CD4-positive, alpha-beta T cell treated with Interleukin-15 for 1 hour (primary cell): Measurements from ENCODE around the gene PDCD11.

Experiments
- DNase-seq: peaks from one replicate; pipeline ENCODE4 v3.0.0-alpha.2; 2020

PDCD11 gene

DNA sequence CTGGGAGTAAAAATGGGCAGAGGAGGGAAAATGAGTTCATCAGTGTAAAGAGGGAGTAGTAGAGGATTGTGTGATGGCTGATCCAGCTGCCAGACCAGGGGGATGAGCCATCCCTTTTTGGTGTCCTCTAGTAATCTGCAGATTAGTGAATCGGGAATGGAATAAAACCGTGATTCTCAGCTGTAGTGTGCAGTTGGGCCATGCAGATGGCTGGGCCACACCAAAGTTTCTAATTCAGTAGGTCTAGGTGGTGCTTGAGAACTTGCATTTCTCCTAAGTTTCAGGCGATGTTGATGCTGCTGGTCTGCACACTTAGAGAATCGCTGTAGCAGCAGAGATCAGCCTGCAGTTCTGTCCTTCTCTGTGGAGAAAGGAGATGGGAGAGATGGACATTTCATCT is 22.7 kb downstream of the PDCD11 start:
- DNase-seq = no peak

DNA sequence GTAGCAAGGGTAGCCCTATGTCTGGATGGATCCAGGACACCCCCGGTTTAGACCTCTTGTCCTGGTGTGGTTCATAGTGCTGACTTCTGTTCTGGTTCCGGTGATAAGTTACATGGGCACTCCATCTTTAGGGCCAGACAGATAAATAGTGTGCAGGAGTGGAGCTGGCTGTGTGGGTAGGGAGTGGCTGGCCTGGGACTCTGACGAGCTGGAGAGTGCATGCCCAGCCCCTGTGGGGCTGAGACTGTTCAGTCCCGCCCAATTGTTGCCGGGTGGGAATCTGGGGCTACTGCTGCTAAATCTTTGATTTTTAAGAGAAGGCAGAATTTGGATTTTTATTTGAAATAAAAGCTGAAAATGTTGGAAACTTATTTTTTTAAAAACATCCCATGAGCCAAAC is 27.3 kb downstream of the PDCD11 start:
- DNase-seq = no peak

DNA sequence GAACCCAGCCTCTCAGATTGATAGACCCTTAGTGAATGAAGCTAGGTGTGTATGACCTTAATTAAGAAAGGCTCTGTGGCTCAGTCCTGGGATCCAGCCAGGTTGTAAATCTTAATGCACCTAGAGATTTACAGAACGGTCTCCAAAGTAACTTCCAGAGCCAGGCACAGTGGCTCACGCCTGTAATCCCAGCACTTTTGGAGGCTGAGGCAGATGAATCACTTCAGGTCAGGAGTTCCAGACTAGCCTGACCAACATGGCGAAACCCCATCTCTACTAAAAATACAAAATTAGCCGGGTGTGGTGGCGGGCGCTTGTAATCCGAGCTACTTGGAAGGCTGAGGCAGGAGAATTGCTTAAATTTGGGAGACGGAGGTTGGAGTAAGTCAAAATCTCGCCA is 31.4 kb downstream of the PDCD11 start:
- no peak for DNase-seq

DNA sequence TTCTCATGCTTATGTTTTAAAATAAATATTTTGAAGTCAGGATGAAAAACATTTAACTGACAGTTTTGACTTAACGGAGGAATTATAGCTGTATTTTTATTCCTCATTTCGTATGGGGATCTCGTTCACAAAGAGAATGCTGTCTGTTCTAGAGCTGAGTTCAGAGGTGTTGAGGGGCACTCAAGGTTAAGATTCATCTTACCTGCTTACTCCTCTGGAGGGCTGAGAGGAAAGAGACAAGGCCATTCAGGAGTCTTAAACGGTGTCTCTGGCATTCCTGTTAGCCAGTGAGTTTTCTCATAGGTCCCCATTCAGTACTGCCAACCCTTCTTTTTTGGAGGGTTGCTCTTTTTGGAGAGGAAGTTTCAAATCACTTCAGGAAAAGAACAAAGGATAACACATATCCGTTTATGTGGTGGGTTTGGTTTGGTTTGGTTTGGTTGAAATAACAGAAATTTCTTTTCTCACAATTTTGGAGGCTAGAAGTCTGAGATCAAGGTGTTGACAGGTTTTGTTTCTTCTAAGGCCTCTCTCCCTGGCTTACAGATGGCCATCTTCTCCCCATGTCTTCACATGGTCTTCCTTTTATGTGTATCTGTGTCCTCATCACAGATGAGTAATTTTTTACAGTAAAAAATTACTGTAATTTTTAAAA is 32.7 kb downstream of the PDCD11 start:
- no peak for DNase-seq

DNA sequence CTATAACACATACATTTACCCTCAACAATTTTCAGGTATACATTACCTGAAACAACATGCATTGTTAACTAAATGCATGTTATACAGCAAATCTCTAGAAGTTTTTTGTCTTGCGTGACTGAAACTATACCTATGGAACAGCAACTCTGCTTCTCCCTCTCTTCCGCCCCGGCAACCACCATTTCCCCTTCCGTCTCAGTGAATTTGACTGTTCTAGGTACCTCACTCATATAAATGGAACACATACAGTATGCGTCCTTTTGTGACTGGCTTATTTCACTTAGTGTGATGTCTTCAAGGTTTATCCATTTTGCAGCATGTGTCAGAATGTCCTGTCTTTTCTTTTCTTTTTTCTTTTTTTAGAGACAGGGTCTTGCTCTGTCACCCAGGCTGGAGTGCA is 33.2 kb downstream of the PDCD11 start:
- DNase-seq = no peak

DNA sequence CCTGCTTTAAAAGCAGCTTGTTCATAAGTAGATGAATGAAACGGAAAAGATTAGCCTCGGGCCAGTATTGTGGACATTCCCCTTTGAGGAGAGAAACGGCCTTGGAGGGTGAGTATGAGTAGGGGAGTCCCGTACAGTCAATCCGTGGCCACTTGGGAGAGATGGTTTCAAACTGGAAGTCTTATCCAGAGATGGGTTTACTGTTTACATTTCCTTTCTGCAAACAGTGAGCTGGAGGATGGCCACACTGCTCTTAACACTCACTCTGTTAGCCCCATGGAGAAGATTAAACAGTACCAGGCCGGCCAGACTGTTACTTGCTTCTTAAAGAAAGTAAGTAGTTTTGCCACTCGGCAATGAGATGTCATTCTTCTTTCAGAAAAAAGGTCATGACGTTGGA is 35.5 kb downstream of the PDCD11 start:
- DNase-seq = no peak

DNA sequence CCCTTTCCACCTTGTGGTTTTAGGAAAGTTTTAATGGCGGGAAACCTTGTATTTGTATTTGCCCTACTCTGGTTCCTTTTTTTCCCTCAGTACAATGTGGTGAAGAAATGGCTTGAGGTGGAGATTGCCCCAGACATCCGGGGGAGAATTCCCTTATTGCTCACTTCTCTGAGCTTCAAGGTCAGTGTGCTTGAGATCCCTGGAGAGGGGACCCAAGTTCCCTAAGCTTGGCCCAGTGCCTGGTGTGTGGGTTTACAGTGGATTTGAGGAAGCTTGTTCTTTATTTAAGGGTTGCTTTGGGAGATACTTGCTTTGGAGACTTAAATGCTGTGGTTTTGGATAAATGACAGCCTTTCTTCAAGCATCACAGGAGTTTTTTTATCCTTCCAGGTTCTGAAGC is 37.4 kb downstream of the PDCD11 start:
- no peak for DNase-seq

DNA sequence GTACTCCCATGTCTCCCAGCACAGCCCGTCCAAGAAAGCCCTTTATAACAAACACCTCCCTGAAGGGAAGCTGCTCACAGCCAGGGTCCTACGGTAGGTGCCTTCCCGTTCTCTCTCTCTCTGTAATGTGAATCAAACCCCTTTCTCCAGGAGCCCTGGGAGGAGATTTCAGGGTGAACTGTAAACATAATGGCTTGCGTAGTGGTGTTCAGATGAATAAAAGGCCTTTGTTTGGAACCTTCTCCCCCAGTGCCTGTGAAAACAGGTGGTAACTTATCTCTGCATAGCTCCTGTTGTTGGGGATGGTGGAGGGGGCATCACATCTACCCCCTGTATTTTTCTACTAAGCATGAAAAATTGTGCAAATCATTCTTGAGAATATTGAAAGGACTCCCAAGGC is 43.4 kb downstream of the PDCD11 start:
- no peak for DNase-seq

DNA sequence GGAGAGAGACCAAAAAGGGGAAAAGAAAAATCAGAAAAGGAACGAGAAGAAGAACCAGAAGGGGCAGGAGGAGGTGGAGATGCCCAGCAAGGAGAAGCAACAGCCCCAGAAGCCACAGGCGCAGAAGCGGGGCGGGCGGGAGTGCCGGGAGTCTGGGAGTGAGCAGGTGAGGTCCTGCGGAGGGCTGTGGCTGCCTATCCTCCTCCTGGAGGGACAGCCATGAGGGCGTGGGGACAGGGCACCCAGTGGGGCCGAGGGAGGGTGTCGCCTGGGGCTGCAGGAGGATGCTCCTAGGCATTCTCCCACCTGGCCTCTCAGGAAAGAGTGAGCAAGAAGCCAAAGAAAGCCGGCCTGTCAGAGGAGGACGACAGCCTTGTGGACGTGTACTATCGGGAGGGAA is 44.0 kb downstream of the PDCD11 start:
- no peak for DNase-seq

DNA sequence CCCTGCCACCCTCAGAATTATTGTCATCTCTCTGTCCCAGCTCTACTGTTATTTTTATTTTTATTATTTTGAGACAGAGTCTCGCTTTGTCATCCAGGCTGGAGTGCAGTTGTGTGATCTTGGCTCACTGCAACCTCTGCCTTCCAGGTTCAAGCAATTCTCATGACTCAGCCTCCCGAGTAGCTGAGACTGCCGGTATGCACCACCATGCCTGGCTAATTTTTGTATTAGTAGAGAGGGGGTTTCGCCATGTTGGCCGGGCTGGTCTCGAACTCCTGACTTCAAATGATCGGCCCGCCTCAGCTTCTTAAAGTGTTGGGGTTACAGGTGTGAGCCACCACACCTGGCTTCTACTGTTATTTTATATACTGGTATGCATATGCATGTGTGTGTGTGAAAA is 44.8 kb downstream of the PDCD11 start:
- DNase-seq = no peak

DNA sequence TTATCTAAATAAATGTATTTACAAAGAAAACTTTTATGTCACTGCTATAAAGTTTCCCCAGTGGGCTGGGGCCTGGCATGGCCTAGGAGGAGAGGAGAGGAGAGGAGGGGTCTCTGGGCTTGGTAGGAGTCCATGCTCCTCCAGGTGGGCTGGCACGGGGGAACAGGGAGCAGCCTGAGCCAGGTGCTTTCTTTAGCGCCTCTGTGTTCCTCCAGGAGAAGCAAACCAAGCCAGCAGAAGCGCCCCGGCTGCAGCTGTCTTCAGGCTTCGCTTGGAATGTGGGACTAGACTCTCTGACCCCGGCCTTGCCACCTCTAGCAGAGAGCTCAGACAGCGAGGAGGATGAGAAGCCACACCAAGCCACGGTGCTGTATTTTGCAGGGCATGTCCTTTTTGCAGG is 45.2 kb downstream of the PDCD11 start:
- DNase-seq = no peak

DNA sequence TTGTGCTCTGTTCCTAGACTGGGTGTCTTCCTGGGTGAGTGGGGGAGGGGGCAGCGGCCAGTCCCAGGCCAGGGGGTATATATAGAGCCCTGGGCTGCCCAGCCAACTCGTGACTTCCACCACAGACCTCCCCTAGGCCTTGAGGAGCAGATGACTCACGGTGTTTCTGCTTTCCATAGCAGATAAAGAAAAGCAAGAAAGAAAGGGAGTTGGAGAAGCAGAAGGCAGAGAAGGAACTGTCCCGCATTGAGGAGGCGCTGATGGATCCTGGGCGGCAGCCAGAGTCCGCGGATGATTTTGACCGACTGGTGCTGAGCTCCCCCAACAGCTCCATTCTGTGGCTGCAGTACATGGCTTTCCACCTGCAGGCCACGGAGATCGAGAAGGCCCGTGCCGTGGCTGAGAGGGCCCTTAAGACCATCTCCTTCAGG is 45.6 kb downstream of the PDCD11 start:
- no peak for DNase-seq

DNA sequence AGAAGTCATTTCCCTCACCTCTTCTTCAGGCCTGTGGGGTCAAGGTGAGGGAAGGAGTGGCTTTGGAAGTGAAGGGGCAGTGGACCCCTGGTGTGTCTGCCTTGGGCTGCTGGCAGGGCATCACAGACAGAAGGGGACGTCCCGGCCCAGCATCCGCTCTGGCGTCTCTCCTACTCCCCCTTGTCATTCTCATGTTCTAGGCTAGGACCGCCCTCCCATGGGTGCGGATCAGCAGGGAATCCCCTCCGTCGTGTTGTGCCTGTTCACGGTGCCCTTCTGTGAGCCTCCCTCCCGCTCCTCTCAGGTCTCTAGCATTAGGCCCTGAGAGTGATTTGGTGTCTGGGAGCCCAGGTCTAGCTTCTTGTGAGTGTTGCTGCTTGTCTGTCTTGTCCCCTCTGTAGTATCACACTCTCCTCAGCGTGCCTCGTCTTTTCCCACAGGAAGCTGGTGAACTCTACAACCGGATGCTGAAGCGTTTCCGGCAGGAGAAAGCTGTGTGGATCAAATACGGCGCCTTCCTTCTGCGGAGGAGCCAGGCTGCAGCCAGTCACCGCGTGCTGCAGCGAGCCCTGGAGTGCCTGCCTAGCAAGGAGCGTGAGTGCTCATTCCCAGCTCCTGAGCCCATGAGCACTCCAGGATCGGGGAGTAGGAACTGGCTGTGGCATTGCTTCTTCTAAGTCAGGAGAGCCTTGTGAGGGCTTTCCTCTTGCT is 47.2 kb downstream of the PDCD11 start:
- DNase-seq = no peak

DNA sequence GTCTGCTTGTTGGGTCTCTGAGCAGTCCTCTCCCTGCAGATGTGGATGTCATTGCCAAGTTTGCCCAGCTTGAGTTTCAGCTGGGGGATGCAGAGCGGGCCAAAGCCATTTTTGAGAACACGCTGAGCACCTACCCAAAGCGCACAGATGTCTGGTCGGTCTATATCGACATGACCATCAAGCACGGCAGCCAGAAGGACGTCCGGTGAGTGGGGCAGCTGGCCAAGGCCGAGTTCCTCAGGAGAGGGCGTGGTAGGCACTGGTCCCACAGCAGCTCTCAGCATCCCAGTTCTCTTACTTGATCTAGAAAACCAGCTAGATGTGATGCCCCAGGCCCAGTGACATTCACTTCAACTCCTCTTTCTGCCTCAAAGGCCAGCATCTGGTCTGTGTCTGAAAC is 48.1 kb downstream of the PDCD11 start:
- no peak for DNase-seq

DNA sequence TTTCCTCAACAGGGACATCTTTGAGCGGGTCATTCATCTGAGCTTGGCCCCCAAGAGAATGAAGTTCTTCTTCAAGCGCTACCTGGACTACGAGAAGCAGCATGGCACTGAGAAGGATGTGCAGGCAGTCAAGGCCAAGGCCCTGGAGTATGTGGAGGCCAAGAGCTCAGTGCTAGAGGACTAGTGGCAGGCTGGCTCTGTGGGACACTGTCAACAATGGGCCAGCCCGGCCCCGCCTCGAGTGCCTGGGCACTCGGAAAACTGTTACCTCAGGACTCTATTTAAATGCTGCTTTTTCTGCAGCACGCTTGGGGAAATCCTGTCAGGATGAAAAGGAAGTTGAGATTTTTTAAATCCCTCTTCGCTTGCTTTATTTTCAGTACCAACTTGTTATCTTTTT is 48.9 kb downstream of the PDCD11 start:
- DNase-seq = no peak

DNA sequence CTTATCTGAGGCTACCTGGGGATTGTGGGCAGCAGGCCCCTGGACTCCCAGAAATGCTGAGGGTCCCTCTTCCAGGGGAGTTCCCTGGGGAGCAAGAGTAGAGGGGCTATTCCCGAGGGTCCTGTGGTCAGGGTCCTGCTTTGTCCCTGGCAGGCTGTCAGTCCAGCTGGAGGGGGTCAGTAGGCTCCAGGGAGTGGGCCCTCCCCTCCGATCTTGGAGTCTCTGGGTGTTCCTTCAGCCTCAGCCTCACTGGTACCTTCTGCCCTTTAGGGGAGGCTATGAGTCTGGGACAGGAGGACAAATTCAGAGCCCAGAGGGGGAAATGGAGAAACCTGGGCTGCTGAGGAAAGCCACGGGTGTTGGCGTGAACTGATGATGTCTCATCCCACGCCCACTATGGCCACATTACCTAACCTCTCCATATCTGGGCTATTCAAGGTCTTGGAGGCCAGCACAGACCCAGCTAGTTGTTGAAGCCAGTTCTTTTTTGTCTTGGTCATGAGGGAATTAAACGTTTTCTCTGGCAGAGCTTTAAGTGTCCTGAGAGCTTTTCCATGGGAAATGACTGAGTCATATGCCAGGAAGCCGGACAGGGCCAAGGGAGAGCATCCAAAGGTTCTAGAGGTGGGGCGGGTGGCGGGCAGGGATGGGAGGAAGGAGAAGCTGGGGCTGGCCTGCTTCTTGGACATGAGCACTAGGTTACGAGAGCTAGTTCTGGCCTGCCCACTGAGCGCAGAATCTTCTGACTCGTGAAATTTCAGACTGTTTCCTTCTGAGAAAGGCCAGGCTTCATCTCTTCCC is 49.5 kb downstream of the PDCD11 start:
- DNase-seq = no peak

DNA sequence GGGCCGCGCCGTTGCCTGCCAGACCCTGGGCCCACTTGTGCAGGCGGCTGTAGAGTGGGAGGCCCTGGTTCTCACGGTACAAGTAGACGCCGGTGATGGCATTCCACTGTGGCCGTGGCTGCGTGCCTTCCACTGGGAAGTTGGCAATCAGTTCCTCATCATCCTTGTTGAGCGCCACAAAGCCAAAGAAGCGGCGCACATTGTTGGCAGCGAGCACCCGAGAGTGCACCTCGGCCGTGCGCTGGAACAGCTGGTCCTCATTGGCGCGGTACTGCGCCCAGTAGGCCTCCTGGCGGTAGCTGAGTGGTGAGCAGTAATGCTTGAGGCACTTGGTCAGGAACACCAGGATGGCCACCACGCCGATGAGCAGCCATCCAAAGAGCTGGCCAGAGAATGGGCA is 50.8 kb downstream of the PDCD11 start:
- no peak for DNase-seq

DNA sequence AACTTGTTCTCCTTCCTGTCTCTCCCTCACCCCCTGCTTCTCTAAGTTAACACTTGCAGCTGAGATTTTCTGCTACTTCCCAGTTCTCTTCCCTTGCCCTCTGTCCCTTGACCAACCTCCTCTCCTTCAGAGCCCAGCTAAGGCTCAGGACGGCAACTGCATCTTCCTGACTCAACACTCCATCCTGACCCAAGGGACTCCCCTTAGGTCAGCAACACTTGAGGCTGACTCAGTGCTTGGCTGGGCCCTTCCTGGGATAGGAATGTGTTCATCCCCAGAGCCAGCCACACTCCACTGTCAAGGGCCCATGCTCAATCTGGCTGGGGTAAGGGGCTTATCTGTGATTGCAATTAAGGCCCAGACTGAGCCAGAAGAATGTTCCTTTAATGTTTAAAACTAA is 52.3 kb downstream of the PDCD11 start:
- no peak for DNase-seq

DNA sequence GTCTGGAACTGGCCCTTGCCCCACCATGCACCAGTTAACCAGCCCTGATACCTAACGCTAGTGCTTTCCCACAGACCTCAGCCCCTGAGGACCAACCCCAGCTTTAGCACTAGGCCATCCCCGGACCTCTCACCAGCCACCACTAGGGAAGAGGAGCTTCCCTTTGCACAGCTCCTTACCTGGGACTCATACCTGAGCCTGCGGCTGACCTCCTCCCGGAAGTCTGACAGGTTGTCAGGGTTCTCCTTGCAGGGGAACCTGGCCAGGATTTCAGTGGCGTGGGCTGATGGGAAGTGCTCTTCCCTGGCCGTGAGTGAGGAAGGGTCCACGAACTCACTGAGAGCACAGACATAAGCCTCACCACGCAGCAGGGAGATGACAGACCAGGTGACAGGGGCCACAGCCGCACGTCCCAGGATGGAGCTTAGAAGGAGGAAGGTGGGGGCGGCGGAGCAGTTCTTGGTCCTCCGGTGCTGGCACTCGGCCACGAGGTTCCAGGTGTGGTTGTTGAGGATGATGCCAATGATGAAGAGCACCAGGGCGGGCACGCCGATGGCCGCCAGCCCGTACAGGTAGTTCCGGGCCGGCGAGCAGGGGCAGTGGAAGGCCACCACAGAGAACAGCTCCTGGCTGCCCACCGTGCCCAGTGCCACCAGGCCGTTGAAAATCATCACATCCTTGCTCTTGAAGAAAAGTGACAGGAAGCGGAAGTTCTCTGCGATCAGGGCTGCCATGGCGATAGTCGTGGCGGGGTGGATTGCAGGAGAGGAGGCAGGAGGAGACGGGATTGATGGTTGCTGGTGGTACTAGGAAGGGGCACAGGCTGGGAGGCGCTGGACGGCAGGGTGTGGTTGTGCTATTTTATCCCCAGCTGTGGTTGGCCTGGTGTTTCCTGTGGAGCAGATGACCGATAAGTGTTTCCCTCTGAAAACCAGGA is 53.0 kb downstream of the PDCD11 start:
- DNase-seq = no peak

DNA sequence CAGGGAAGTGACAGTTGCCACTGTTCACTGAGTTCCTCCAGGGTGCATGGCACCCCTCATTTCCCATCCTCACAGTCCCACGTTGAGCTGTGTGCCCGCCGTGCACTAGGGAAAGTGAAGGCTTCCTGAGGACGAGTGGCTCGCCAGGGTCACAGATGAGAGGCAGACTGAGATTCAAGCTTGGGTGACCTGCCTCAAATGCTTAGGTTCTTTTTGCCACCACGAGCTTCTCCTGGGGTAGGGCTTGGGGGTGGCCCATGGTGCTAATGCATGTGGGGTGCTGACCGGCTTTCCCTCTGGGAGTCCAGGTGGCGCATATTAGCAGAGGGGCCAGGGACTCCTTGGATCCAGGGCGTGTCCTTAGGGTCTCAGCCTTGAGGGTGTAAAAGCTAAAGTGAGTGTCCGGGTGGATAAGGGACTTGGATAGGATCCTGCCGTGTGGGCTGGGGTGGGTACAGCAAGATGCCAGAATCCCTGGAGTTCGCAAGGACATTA is 53.8 kb downstream of the PDCD11 start:
- DNase-seq = no peak

DNA sequence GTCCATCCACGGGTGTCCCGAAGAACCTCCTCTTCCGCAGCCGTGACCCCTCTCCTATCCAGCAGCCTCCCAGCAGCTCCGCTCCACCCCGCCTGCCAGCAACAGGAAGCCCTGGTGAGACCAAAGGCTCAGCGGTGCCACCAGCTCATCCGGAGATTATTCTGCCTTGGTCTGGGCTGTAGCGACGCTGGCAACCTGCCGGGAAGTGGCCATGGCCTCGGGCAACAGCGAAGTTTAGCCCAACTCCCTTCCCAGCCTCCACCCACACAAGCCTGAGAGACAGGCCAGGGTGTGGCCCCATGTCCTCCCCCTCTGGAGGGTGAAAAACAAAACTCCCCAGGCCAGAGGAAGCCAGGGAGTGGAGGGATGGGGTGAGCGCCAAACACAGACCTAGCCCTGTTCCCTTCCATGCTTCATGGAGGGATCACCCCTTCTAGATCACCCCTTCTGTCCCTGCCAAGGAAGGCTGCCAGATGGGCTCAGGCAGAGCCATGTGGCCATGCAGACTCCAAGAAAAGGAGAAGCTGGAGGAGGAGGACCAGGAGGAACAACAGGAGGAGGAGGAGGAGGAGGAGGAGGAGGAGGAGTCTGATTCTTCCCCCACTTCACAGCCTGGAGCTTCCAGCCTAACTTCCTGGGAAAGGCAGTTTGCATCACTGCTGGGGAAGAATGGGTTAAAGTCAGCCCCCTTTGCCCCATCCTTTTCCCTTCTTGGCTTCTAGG is 54.8 kb downstream of the PDCD11 start:
- DNase-seq = peak; percentile 40
